HepG2 (cell line): ENCODE results near the gene ICAM5. TPM values are rescaled to one million over a fixed set of nuclear protein-coding genes. Genes with fewer than 3 reads are reported as not detected.

ENCODE experiments used
- FOXK1 ChIP-seq: sonication (generic); formaldehyde crosslinking; IDR thresholded peaks from 2 replicates; pipeline ENCODE4 v1.4.0; 2020; ENCODE audit warnings: low read depth, missing genetic modification reagents, borderline replicate concordance
- GPN1 ChIP-seq: sonication (generic); formaldehyde crosslinking; IDR thresholded peaks from 2 replicates; pipeline ENCODE4 v1.5.1; 2020; ENCODE audit warnings: missing genetic modification reagents, borderline replicate concordance
- HMGA1 ChIP-seq: sonication (generic); formaldehyde crosslinking; conservative IDR thresholded peaks from 2 replicates; pipeline ENCODE4 v1.4.0; 2020; ENCODE audit warnings: missing genetic modification reagents
- MEIS2 ChIP-seq: sonication (generic); formaldehyde crosslinking; IDR thresholded peaks from 2 replicates; pipeline ENCODE4 v1.9.0; 2021; ENCODE audit warnings: mild to moderate bottlenecking, missing genetic modification reagents
- NFE2L1 ChIP-seq: sonication (generic); formaldehyde crosslinking; IDR thresholded peaks from 2 replicates; pipeline ENCODE4 v1.4.0; 2020; ENCODE audit warnings: missing genetic modification reagents, mild to moderate bottlenecking, borderline replicate concordance
- PAWR ChIP-seq: sonication (generic); formaldehyde crosslinking; IDR thresholded peaks from 2 replicates; pipeline ENCODE4 v1.4.0; 2020; ENCODE audit warnings: missing genetic modification reagents, mild to moderate bottlenecking, borderline replicate concordance
- RBFOX2 ChIP-seq: fragments of 200-400 bp; formaldehyde crosslinking; IDR thresholded peaks from 2 replicates; pipeline ENCODE4 v1.6.1; 2017; ENCODE audit warnings: low read depth, mild to moderate bottlenecking, low read length
- ZNF17 ChIP-seq: sonication (generic); formaldehyde crosslinking; IDR thresholded peaks from 2 replicates; pipeline ENCODE4 v1.5.0; 2020; ENCODE audit warnings: mild to moderate bottlenecking, missing genetic modification reagents
- ZNF567 ChIP-seq: sonication (generic); formaldehyde crosslinking; IDR thresholded peaks from 2 replicates; pipeline ENCODE4 v1.8.1; 2023; ENCODE audit warnings: mild to moderate bottlenecking, missing genetic modification reagents, borderline replicate concordance
- ZNF761 ChIP-seq: sonication (generic); formaldehyde crosslinking; conservative IDR thresholded peaks from 2 replicates; pipeline ENCODE4 v1.4.0; 2020; ENCODE audit warnings: mild to moderate bottlenecking, missing genetic modification reagents
- polyA plus RNA-seq, 8 experiments: library from polyadenylated mRNA; depleted of rRNA in 3 of 8; stranded (reverse) in 7 of 8; unstranded in 1 of 8; fragments of >200 nt; fragmentation: Illumina TruSeq in 4 of 8; extraction: Trizol in 4 of 8; gene quantifications; 2 replicates each; pipeline versions ENCODE4 v1.2.1 to v1.2.3, GENCODE V29; 2011 to 2016; ENCODE audit warnings: low read depth in 4 of 8, missing spikeins in 1 of 8, mixed read lengths in 1 of 8; ENCODE audit not compliant: insufficient read depth in 1 of 8
- total RNA-seq, 5 experiments: library from RNA; depleted of rRNA; stranded (reverse); fragments of >200 nt; fragmentation: Illumina TruSeq; extraction: Trizol; gene quantifications; 2 replicates each; pipeline ENCODE4 v1.2.3, GENCODE V29; 2016; ENCODE audit warnings: low read depth in 1 of 5
- TF ChIP-seq, protein P1 (sequence below): sonication (generic); formaldehyde crosslinking; IDR thresholded peaks from 2 replicates; pipeline ENCODE4 v1.4.0; 2020; ENCODE audit warnings: mild to moderate bottlenecking, missing genetic modification reagents
- TF ChIP-seq, protein P2 (sequence below): sonication (generic); formaldehyde crosslinking; conservative IDR thresholded peaks from 2 replicates; pipeline ENCODE4 v1.4.0; 2020; ENCODE audit warnings: missing genetic modification reagents
- TF ChIP-seq, protein P3 (sequence below): sonication (generic); formaldehyde crosslinking; IDR thresholded peaks from 2 replicates; pipeline ENCODE4 v1.4.0; 2020; ENCODE audit warnings: mild to moderate bottlenecking, missing genetic modification reagents
- TF ChIP-seq, protein P4 (sequence below): IDR thresholded peaks from 2 replicates; pipeline ENCODE4 v1.6.1; 2016; ENCODE audit warnings: low read depth, borderline replicate concordance
- TF ChIP-seq, protein P5 (sequence below): sonication (generic); formaldehyde crosslinking; IDR thresholded peaks from 2 replicates; pipeline ENCODE4 v1.8.0; 2022; ENCODE audit warnings: missing genetic modification reagents, mild to moderate bottlenecking, borderline replicate concordance

ICAM5 gene
- total and polyA plus RNA-seq, 2 of the 13 experiments (the other 11 are each of a cell fraction or from before 2014, with no cell fraction given): 0.46 to 1.6 TPM

DNA sequence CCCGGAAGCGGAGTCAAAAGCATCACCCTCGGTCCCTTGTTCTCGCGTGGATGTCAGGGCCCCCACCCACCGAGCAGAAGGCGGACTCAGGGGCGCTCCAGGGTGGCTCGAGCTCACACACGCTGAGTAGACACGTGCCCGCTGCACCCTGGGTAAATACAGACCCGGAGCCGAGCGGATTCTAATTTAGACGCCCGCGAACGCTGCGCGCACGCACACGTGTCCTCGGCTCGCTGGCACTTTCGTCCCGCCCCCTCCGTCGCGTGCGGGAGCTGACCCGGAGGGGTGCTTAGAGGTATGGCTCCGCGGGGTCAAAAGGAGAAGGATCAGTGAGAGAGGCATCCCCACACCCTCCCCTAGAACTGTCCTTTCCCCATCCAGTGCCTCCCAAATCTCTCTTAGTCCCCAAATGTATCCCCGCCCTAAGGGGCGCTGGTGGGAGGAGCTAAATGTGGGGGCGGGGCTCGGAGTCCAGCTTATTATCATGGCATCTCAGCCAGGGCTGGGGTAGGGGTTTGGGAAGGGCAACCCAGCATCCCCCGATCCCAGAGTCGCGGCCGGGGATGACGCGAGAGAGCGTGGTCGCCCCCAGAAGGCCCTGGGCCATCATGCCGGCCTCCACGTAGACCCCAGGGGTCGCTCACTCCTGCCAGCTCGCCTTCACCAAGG, 451 bp upstream of the ICAM5 start (continued):
- TF ChIP-seq, protein P1, sequence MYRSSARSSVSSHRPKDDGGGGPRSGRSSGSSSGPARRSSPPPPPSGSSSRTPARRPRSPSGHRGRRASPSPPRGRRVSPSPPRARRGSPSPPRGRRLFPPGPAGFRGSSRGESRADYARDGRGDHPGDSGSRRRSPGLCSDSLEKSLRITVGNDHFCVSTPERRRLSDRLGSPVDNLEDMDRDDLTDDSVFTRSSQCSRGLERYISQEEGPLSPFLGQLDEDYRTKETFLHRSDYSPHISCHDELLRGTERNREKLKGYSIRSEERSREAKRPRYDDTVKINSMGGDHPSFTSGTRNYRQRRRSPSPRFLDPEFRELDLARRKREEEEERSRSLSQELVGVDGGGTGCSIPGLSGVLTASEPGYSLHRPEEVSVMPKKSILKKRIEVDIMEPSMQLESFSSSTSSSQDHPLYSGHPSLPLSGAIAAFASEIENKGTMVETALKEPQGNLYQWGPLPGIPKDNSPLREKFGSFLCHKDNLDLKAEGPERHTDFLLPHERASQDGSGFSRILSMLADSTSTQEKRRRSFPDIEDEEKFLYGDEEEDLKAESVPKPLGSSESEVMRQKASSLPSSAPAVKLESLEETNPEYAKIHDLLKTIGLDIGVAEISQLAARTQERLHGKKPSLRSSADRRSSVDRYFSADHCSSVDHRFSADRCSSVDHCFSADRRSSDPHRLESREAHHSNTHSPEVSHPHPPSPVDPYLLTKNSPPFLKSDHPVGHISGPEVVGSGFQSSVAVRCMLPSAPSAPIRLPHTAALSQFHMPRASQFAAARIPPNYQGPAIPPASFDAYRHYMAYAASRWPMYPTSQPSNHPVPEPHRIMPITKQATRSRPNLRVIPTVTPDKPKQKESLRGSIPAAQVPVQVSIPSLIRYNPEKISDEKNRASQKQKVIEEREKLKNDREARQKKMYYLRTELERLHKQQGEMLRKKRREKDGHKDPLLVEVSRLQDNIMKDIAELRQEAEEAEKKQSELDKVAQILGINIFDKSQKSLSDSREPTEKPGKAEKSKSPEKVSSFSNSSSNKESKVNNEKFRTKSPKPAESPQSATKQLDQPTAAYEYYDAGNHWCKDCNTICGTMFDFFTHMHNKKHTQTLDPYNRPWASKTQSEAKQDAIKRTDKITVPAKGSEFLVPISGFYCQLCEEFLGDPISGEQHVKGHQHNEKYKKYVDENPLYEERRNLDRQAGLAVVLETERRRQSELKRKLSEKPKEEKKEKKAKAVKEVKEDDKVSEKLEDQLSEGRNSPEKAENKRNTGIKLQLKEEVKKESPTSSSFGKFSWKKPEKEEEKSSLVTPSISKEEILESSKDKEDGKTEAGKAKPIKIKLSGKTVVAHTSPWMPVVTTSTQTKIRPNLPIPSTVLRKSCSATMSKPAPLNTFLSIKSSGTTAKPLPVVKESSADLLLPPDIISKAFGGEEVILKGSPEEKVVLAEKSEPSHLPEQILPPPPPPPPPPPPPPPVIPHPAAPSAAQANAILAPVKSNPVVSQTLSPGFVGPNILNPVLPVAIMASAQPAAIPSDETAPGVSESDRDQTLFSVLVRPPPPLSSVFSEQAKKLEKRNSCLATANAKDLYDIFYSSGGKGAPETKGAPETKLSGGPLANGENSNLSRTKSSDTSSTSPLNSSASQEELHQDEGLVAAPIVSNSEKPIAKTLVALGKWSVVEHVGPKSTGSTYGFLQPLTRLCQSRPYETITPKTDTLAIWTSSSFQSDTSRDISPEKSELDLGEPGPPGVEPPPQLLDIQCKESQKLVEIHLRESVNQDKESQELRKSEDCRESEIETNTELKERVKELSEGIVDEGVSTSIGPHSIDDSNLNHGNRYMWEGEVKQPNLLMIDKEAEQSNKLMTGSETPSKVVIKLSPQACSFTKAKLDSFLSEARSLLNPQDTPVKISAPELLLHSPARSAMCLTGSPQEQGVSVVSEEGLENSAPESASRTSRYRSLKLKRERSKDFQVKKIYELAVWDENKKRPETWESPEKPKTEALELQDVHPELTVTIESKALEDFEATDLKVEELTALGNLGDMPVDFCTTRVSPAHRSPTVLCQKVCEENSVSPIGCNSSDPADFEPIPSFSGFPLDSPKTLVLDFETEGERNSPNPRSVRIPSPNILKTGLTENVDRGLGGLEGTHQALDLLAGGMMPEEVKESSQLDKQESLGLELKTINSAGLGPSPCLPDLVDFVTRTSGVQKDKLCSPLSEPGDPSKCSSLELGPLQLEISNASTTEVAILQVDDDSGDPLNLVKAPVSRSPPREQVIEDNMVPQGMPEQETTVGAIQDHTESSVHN (CRISPR knock-in tag): no peak
- TF ChIP-seq RBFOX2 (peak; percentile 25; the same call in 1 of the 2 replicates), ZNF567 (CRISPR knock-in tag) (no peak), GPN1 (CRISPR knock-in tag) (no peak), PAWR (CRISPR knock-in tag) (no peak), MEIS2 (CRISPR knock-in tag) (peak; percentile 73), HMGA1 (no peak), ZNF17 (CRISPR knock-in tag) (no peak), NFE2L1 (CRISPR knock-in tag) (no peak), ZNF761 (no peak), FOXK1 (CRISPR knock-in tag) (no peak)
- TF ChIP-seq, protein P2, sequence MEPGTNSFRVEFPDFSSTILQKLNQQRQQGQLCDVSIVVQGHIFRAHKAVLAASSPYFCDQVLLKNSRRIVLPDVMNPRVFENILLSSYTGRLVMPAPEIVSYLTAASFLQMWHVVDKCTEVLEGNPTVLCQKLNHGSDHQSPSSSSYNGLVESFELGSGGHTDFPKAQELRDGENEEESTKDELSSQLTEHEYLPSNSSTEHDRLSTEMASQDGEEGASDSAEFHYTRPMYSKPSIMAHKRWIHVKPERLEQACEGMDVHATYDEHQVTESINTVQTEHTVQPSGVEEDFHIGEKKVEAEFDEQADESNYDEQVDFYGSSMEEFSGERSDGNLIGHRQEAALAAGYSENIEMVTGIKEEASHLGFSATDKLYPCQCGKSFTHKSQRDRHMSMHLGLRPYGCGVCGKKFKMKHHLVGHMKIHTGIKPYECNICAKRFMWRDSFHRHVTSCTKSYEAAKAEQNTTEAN: peak; percentile 43; the same call in 1 of the 2 replicates
- TF ChIP-seq, protein P3, sequence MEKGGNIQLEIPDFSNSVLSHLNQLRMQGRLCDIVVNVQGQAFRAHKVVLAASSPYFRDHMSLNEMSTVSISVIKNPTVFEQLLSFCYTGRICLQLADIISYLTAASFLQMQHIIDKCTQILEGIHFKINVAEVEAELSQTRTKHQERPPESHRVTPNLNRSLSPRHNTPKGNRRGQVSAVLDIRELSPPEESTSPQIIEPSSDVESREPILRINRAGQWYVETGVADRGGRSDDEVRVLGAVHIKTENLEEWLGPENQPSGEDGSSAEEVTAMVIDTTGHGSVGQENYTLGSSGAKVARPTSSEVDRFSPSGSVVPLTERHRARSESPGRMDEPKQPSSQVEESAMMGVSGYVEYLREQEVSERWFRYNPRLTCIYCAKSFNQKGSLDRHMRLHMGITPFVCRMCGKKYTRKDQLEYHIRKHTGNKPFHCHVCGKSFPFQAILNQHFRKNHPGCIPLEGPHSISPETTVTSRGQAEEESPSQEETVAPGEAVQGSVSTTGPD (CRISPR knock-in tag): no peak
- TF ChIP-seq, protein P4, sequence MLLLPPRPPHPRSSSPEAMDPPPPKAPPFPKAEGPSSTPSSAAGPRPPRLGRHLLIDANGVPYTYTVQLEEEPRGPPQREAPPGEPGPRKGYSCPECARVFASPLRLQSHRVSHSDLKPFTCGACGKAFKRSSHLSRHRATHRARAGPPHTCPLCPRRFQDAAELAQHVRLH (CRISPR knock-in tag): no peak
- TF ChIP-seq, protein P5, sequence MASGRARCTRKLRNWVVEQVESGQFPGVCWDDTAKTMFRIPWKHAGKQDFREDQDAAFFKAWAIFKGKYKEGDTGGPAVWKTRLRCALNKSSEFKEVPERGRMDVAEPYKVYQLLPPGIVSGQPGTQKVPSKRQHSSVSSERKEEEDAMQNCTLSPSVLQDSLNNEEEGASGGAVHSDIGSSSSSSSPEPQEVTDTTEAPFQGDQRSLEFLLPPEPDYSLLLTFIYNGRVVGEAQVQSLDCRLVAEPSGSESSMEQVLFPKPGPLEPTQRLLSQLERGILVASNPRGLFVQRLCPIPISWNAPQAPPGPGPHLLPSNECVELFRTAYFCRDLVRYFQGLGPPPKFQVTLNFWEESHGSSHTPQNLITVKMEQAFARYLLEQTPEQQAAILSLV (CRISPR knock-in tag): no peak
